BJ (cell line): Measurements from ENCODE around the gene RAB3B. TPM values are rescaled to one million over a fixed set of nuclear protein-coding genes. Genes with fewer than 3 reads are reported as not detected.

Experiments used
- CTCF ChIA-PET: fragments of 350-600 bp; formaldehyde crosslinking; extraction: SDS; loops from one replicate; lab custom pipeline; 2021; ENCODE audit warnings: antibody characterized with exemption, inconsistent platforms; lab: Yijun Ruan, JAX
- POLR2A ChIA-PET: fragments of 300-600 bp; sonication (Branson Sonifier 250); formaldehyde crosslinking; extraction: SDS; loops from one replicate; lab custom pipeline; 2021; ENCODE audit warnings: antibody characterized with exemption; lab: Charles Lee
- DNase-seq: peaks from one replicate; pipeline ENCODE4 v3.0.0-alpha.2; 2011; ENCODE audit warnings: low read depth
- H3K27me3 ChIP-seq: 2 replicates; pipeline ENCODE4 v1.6.0; 2011; ENCODE audit warnings: low read length; ENCODE audit not compliant: control insufficient read depth, insufficient read depth
- H3K36me3 ChIP-seq: 2 replicates; pipeline ENCODE4 v1.5.1; 2011; ENCODE audit warnings: low read length; ENCODE audit not compliant: control insufficient read depth, insufficient read depth
- H3K4me3 ChIP-seq: 2 replicates; pipeline ENCODE4 v1.5.1; 2011; ENCODE audit warnings: low read depth, mild to moderate bottlenecking, control low read depth, low read length
- polyA plus RNA-seq: library from polyadenylated mRNA; depleted of rRNA; stranded (reverse); fragments of >200 nt; gene quantifications from 2 replicates; pipeline ENCODE4 v1.2.3, GENCODE V29; 2011
- TF ChIP-seq, protein P1 (sequence below): IDR thresholded peaks from 2 replicates; pipeline ENCODE4 v1.5.1; 2011; ENCODE audit warnings: low read depth, mild to moderate bottlenecking, control low read depth, inconsistent platforms, low read length, moderate library complexity; ENCODE audit not compliant: insufficient read depth

Gene RAB3B
- polyA plus RNA-seq, 1 experiment = 27.4 TPM

DNA sequence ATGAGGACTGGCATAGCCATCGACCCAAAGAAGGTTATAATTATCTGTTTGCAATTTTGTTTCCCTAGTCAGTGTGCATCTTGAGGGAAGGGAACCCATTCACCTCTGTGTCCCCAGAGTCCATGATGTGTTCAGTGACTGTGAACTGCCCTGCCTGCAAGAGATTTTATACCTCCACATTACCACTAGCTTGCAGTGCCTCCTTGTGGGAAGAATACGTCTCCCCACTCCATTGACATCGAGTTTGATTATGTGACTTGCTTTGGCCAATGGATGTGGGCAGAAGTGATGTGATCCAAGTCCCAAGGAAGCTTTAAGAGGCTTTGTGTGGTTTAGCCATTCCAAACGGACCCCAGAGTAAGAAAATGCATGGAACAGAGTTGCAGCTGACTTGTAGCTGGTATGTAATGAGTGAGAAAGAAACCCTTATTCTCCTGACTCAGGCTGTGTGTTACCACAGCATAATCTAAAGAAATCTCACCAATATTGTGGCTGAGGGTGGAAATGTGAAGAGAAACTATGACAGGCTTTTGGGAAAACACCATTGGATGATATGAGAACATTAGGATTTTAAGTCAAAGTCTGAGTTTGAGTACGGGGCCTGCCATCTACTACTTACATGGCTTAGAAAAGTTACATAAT, 64.2 kb downstream of the RAB3B start:
- Histone ChIP-seq H3K27me3 (no peaks in the 10 kb centered on the region), H3K4me3 (no peak overlapping the region), H3K36me3 (0 out of 2 replicates have a peak, but pooled peaks cover 2% of the 10 kb centered on the region)
- TF ChIP-seq, protein P1, sequence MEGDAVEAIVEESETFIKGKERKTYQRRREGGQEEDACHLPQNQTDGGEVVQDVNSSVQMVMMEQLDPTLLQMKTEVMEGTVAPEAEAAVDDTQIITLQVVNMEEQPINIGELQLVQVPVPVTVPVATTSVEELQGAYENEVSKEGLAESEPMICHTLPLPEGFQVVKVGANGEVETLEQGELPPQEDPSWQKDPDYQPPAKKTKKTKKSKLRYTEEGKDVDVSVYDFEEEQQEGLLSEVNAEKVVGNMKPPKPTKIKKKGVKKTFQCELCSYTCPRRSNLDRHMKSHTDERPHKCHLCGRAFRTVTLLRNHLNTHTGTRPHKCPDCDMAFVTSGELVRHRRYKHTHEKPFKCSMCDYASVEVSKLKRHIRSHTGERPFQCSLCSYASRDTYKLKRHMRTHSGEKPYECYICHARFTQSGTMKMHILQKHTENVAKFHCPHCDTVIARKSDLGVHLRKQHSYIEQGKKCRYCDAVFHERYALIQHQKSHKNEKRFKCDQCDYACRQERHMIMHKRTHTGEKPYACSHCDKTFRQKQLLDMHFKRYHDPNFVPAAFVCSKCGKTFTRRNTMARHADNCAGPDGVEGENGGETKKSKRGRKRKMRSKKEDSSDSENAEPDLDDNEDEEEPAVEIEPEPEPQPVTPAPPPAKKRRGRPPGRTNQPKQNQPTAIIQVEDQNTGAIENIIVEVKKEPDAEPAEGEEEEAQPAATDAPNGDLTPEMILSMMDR = peak; percentile 48
- no peak for DNase-seq
- ChIA-PET CTCF (interaction anchor here (0.7 to 6.7 kb wide), 14 partner anchors 10 to 79 kb away, joined by 3 to 82 read pairs (median 4); no protein-coding TSS in a partner anchor), POLR2A (interaction anchor here (0.6 to 1.0 kb wide), 3 partner anchors 28 to 943 kb away, joined by 3 to 10 read pairs (median 4); no protein-coding TSS in a partner anchor)

DNA sequence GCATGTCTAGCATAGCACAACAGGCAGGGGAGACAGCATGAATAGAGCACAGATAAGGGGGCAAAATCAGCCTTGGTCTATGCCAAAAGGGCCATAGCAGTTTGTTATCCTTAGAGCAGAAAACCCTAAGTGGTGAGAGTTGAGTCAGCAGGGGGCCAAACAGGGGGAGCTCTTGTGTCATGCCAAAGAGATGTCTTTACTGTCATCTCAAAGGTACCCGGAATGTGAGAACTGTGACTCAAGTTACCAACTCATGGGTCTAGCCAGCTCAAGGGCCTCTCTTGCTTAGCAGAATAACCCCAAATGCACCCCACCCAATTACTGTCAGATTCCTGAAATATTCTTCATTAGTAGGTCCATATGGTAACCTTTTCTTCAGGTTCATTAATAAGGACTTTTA, 66.0 kb downstream of the RAB3B start:
- ChIA-PET CTCF (interaction anchor here (0.6 to 6.7 kb wide), 8 partner anchors 9 to 658 kb away, joined by 3 to 82 read pairs (median 4); no protein-coding TSS in a partner anchor), POLR2A (interaction anchor here (1.6 kb wide), 1 partner anchor 26 kb away, joined by 10 read pairs; no protein-coding TSS in a partner anchor)
- H3K27me3 ChIP-seq = no peaks in the 10 kb centered on the region
- H3K4me3 ChIP-seq = no peak overlapping the region
- TF ChIP-seq, protein P1 = no peak
- DNase-seq = peak; percentile 56
- 0 out of 2 replicates have a peak, but pooled peaks cover 2% of the 10 kb centered on the region for H3K36me3 ChIP-seq

DNA sequence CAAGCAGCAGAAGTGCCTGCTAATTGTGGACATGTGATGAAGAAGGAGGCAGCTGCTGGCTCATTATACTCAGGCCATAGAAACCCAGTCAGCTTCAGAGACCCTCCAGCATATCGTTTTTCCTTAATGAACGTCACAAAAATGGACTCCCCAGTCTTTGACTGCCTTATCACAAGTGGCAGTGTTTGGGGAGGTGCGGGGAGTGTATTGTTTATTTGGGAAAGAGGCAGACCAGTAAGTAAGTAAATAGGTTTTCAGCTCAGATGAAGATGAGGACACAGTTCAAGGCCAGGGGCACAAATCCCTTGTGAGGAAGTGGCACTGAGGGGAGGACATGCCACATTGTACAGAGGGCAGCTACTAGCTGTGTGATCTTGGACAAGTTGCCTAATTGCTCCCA, 68.5 kb downstream of the RAB3B start:
- DNase-seq = no peak

DNA sequence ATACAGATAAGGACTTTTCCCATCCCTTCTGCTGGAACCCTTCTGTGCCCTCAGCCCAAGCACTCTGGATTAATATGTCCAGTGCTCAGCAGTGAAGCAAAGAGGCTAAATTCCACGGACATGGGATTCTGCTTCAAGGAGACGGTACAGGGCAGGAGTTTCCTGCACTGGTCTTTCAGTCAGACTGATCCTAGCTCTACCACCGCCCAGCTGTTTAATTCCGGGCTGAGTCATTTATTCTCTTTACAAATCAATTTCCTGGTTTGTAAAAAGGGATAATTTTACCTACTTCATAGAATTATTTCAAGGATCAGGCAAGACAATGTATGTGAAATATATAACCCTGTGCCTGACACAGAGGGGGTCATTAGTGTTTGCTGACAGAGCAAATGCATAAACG, 70.4 kb downstream of the RAB3B start:
- TF ChIP-seq, protein P1 = no peak
- Histone ChIP-seq H3K4me3 (no peak overlapping the region), H3K36me3 (no peaks in the 10 kb centered on the region), H3K27me3 (no peaks in the 10 kb centered on the region)
- POLR2A ChIA-PET = no interaction called here
- CTCF ChIA-PET = interaction anchor here (0.7 kb wide), 1 partner anchor 30 kb away, joined by 3 read pairs; no protein-coding TSS in a partner anchor
- no peak for DNase-seq

More for the DNA sequence above, 68.5 kb downstream of the RAB3B start:
- H3K36me3 ChIP-seq = 0 out of 2 replicates have a peak, but pooled peaks cover 2% of the 10 kb centered on the region
- H3K27me3 ChIP-seq = no peaks in the 10 kb centered on the region
- ChIA-PET CTCF (interaction anchor here (1.1 to 1.6 kb wide), 3 partner anchors 13 to 26 kb away, joined by 3 to 5 read pairs (median 3); no protein-coding TSS in a partner anchor), POLR2A (no interaction called here)
- no peak overlapping the region for H3K4me3 ChIP-seq
- TF ChIP-seq, protein P1 = no peak

DNA sequence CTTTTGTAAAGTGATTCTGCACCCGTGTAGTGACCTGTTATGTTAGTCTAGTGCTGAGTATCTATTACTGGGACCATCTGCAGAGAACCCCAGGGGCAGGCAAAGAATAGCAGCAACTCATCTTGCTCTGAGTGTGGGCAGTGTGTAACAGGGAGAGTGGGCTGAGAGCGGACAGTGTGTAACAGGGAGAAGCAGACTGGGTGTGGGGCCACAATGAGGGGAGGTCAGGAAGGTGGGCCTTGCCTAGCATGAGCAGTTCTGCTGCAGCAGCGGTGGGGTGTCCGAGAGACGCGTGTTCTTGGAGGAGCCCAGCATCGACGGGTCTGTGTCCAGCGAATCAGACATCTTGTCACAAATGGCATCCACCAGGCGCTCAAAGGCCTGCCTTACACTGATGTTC, 70.8 kb downstream of the RAB3B start:
- ChIA-PET CTCF (no interaction called here), POLR2A (no interaction called here)
- TF ChIP-seq, protein P1 = no peak
- no peak for DNase-seq
- Histone ChIP-seq H3K36me3 (no peaks in the 10 kb centered on the region), H3K27me3 (no peaks in the 10 kb centered on the region), H3K4me3 (no peak overlapping the region)
